Transverse colon (tissue), 3 donors: ENCODE results near the gene POR.

Experiments
- EP300 ChIP-seq: sonication (generic); formaldehyde crosslinking; IDR thresholded peaks from one replicate; pipeline ENCODE4 v1.6.1; 2017; ENCODE audit warnings: antibody characterized with exemption, low read depth
- POLR2A ChIP-seq: fragments of 450-650 bp; IDR thresholded peaks from one replicate; pipeline ENCODE4 v1.6.1; 2016; ENCODE audit warnings: antibody characterized with exemption, mild to moderate bottlenecking, moderate library complexity
- TF ChIP-seq, protein P1 (sequence below), 5 experiments: fragments of 200-600 bp in 3 of 5; fragments of 450-650 bp in 2 of 5; sonication (generic) in 3 of 5; IDR thresholded peaks; 1 replicate in 2 of 5; 2 replicates in 3 of 5; pipeline ENCODE4 v1.5.1; 2016 to 2017; ENCODE audit warnings: antibody characterized with exemption in 5 of 5, inconsistent platforms in 3 of 5, mild to moderate bottlenecking in 2 of 5, moderate library complexity in 1 of 5

GRCh38 chr7:75948179-75948578, 33.2 kb downstream of the POR start:
- TF ChIP-seq, protein P1, sequence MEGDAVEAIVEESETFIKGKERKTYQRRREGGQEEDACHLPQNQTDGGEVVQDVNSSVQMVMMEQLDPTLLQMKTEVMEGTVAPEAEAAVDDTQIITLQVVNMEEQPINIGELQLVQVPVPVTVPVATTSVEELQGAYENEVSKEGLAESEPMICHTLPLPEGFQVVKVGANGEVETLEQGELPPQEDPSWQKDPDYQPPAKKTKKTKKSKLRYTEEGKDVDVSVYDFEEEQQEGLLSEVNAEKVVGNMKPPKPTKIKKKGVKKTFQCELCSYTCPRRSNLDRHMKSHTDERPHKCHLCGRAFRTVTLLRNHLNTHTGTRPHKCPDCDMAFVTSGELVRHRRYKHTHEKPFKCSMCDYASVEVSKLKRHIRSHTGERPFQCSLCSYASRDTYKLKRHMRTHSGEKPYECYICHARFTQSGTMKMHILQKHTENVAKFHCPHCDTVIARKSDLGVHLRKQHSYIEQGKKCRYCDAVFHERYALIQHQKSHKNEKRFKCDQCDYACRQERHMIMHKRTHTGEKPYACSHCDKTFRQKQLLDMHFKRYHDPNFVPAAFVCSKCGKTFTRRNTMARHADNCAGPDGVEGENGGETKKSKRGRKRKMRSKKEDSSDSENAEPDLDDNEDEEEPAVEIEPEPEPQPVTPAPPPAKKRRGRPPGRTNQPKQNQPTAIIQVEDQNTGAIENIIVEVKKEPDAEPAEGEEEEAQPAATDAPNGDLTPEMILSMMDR (IDR thresholded peaks at IDR 0.05) = no peak
- TF ChIP-seq POLR2A (no peak), EP300 (no peak)
